Bronchial epithelial cell (primary cell): ENCODE data around the gene DLL3. TPM values are rescaled to one million over a fixed set of nuclear protein-coding genes. Genes with fewer than 3 reads are reported as not detected.
"Not testable (repeated sequence)": the region's sequence is repeated elsewhere in the genome, so short reads cannot be mapped to it uniquely, and the experiment has no call there.

Experiments
- DNase-seq: peaks from one replicate; pipeline ENCODE4 v3.0.0-alpha.2; 2010; ENCODE audit warnings: low read depth
- FAIRE-seq: peaks from 2 replicates; lab custom pipeline; 2011; peaks lifted over from hg19 to GRCh38; lab: Jason Lieb, UNC
- H3K27me3 ChIP-seq: 2 replicates; pipeline ENCODE4 v1.5.1; 2011; ENCODE audit warnings: low read length; ENCODE audit not compliant: control insufficient read depth, insufficient read depth
- H3K36me3 ChIP-seq: 2 replicates; pipeline ENCODE4 v1.5.1; 2011; ENCODE audit warnings: low read length; ENCODE audit not compliant: control insufficient read depth, insufficient read depth
- H3K4me3 ChIP-seq: 2 replicates; pipeline ENCODE4 v1.5.1; 2011; ENCODE audit warnings: mild to moderate bottlenecking, low read depth, low read length, control low read depth
- total RNA-seq: library from RNA; depleted of rRNA; stranded (reverse); fragments of >200 nt; gene quantifications from 2 replicates; pipeline ENCODE4 v1.2.1, GENCODE V29; 2014
- TF ChIP-seq, protein P1 (sequence below): IDR thresholded peaks from 2 replicates; pipeline ENCODE4 v1.5.1; 2011; ENCODE audit warnings: mild to moderate bottlenecking, moderate library complexity, low read length, control low read depth, inconsistent platforms; ENCODE audit not compliant: insufficient read depth, severe bottlenecking

The DLL3 gene
- total RNA-seq, 1 donor from 2014 or later: 0.26 TPM

GRCh38 chr19:39472746-39473442 is 25.9 kb upstream of the DLL3 start:
- FAIRE-seq (no peak), DNase-seq (no peak)
- Histone ChIP-seq H3K4me3 (no peak overlapping the region), H3K27me3 (no peaks in the 10 kb centered on the region), H3K36me3 (peaks cover 64% of the 10 kb centered on the region)
- TF ChIP-seq, protein P1, sequence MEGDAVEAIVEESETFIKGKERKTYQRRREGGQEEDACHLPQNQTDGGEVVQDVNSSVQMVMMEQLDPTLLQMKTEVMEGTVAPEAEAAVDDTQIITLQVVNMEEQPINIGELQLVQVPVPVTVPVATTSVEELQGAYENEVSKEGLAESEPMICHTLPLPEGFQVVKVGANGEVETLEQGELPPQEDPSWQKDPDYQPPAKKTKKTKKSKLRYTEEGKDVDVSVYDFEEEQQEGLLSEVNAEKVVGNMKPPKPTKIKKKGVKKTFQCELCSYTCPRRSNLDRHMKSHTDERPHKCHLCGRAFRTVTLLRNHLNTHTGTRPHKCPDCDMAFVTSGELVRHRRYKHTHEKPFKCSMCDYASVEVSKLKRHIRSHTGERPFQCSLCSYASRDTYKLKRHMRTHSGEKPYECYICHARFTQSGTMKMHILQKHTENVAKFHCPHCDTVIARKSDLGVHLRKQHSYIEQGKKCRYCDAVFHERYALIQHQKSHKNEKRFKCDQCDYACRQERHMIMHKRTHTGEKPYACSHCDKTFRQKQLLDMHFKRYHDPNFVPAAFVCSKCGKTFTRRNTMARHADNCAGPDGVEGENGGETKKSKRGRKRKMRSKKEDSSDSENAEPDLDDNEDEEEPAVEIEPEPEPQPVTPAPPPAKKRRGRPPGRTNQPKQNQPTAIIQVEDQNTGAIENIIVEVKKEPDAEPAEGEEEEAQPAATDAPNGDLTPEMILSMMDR: no peak

GRCh38 chr19:39473443-39473960 is 25.2 kb upstream of the DLL3 start:
- H3K4me3 ChIP-seq: no peak overlapping the region
- no peak for DNase-seq
- no peaks in the 10 kb centered on the region for H3K27me3 ChIP-seq
- peaks cover 60% of the 10 kb centered on the region for H3K36me3 ChIP-seq
- FAIRE-seq: no peak
- TF ChIP-seq, protein P1: no peak

DNA sequence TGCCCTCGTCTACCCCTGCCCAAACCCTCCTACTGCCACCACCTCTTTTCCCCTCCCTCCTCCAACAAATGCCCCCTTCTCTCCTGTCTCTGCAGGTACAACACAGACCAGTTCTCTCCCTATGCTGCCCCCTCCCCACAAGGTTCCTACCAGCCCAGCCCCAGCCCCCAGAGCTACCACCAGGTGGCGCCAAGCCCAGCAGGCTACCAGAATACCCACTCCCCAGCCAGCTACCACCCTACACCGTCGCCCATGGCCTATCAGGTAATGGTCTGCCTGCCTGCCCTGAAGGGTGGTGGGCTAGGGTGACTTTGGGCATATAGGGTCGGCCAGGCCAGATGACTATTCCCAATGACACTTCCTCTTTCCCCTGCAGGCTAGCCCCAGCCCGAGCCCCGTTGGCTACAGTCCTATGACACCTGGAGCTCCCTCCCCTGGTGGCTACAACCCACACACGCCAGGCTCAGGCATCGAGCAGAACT is 24.6 kb upstream of the DLL3 start:
- no peaks in the 10 kb centered on the region for H3K27me3 ChIP-seq
- no peak overlapping the region for H3K4me3 ChIP-seq
- H3K36me3 ChIP-seq: peaks cover 57% of the 10 kb centered on the region
- DNase-seq (no peak), FAIRE-seq (no peak)
- TF ChIP-seq, protein P1: peak; percentile 87

- TF ChIP-seq, protein P1: no peak
- Histone ChIP-seq H3K4me3 (no peak overlapping the region), H3K36me3 (peaks cover 43% of the 10 kb centered on the region), H3K27me3 (no peaks in the 10 kb centered on the region)
- FAIRE-seq: peak; percentile 18
- DNase-seq: no peak
These were observed 23.0 kb upstream of the DLL3 start for GRCh38 chr19:39475748-39476147.

- H3K27me3 ChIP-seq, FAIRE-seq, H3K4me3 ChIP-seq: not testable (repeated sequence)
- DNase-seq: peak; percentile 16
- H3K36me3 ChIP-seq: peaks cover 22% of the 10 kb centered on the region
These were observed 19.4 kb upstream of the DLL3 start for GRCh38 chr19:39479319-39479801.

DNA sequence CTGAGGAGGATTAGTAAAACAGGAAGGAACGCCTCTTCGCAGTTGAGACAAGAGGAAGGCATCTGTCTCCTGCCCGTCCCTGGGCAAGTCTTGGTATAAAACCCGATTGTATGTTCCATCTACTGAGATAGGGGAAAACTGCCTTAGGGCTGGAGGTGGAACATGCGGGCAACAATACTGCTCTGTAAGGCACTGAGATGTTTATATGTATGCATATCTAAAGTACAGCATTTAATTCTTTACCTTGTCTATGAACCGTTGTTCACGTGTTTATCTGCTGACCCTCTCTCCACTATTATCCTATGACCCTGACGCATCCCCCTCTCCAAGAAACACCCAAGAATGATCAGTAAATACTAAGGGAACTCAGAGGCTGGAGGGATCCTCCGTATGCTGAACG is 18.8 kb upstream of the DLL3 start:
- TF ChIP-seq, protein P1: no peak
- no peak for FAIRE-seq
- DNase-seq: peak; percentile 8
- Histone ChIP-seq H3K27me3 (no peaks in the 10 kb centered on the region), H3K36me3 (peaks cover 17% of the 10 kb centered on the region), H3K4me3 (peak overlapping the region; percentile 69)
